GM10266 (cell line): ENCODE measurements around the gene LGI1.
A peak's percentile ranks its signal among the peaks of the same experiment; 100 is the strongest.

Source experiments
- DNase-seq: peaks from one replicate; pipeline ENCODE4 v3.0.0; 2012; ENCODE audit errors: extremely low spot score
- TF ChIP-seq, protein P1 (sequence below): IDR thresholded peaks from 2 replicates; pipeline ENCODE4 v1.5.1; 2012; ENCODE audit warnings: mild to moderate bottlenecking, low read depth; ENCODE audit not compliant: control insufficient read depth, insufficient read depth; ENCODE audit errors: missing control alignments

Gene LGI1

GRCh38 chr10:93757801-93758507 is at the start of gene LGI1:
TSS of gene LGI1 (plus strand) at chr10:93757936. CDS start at chr10:93758145, 209 bp downstream.
- no peak for DNase-seq
- TF ChIP-seq, protein P1, sequence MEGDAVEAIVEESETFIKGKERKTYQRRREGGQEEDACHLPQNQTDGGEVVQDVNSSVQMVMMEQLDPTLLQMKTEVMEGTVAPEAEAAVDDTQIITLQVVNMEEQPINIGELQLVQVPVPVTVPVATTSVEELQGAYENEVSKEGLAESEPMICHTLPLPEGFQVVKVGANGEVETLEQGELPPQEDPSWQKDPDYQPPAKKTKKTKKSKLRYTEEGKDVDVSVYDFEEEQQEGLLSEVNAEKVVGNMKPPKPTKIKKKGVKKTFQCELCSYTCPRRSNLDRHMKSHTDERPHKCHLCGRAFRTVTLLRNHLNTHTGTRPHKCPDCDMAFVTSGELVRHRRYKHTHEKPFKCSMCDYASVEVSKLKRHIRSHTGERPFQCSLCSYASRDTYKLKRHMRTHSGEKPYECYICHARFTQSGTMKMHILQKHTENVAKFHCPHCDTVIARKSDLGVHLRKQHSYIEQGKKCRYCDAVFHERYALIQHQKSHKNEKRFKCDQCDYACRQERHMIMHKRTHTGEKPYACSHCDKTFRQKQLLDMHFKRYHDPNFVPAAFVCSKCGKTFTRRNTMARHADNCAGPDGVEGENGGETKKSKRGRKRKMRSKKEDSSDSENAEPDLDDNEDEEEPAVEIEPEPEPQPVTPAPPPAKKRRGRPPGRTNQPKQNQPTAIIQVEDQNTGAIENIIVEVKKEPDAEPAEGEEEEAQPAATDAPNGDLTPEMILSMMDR: no peak

DNA sequence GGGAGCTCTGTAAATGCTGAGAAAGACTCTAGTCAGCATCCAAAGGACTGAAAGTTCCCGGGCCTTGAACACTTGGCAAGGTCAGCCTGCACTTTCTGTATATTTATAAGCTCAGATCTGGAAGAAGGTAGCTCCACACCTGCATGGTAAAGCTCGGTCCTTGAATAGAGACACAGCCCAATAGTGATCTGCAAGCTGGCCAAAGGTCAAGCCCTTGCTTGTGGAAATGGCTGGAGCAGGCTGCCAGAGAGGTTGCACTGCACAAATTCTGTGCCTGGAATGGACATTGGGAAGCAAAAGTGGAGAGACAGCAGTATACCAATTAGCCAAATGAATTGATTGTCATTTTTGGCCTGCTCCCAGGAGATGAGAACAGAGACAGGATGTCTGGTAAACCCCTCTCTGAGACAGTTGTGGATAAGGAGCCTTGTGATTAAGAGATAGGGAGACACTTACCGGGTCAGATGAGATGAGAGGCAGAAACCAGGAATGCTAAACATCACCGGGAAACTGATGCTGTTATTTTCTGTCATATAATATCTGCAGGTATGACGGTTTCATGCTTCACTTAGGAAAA is 47.3 kb upstream of the LGI1 start:
- TF ChIP-seq, protein P1: no peak
- no peak for DNase-seq

GRCh38 chr10:93711891-93712290 is 45.8 kb upstream of the LGI1 start:
- TF ChIP-seq, protein P1: no peak
- DNase-seq: no peak

DNA sequence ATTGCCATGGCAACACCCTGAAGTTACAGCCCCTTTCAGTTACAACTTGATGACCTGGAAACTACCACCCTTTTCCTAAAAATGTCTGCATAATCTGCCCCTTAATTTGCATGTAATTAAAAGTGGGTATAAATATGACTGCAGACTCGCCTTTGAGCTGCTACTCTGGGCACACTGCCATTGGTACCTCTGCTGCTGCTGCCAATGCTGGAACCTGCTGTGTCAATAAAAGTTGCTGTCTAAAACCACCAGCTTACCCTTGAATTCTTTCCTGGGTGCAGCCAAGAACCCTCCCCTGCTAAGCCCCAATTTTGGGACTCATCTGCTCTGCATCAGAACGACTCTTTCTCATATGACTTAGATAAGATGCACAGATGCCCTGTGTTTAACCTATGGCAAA is 45.1 kb upstream of the LGI1 start:
- no peak for DNase-seq

GRCh38 chr10:93715345-93715744 is 42.4 kb upstream of the LGI1 start:
- peak; percentile 53 for DNase-seq
- TF ChIP-seq, protein P1: no peak

More for the DNA sequence above, 45.1 kb upstream of the LGI1 start:
- TF ChIP-seq, protein P1: no peak

DNA sequence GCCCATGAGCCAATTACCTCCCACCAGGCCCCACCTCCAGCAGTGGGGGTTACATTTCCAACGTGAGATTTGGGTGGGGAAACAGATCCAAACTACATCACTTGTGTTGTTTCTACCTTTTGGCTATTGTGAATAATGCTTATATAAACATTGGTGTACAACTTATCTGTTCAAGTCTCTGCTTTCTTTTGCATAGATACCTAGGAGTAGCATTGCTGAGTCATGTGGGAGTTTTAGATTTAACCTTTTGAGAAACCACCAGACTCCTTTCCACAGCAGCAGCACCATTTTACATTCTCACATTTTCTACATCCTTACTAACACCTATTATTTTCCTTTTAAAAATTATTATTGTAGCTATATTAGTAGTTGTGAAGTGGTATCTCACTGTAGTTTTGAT is 41.0 kb upstream of the LGI1 start:
- TF ChIP-seq, protein P1: no peak
- no peak for DNase-seq
